ENCODE measurements around the gene QRICH1.

DNA sequence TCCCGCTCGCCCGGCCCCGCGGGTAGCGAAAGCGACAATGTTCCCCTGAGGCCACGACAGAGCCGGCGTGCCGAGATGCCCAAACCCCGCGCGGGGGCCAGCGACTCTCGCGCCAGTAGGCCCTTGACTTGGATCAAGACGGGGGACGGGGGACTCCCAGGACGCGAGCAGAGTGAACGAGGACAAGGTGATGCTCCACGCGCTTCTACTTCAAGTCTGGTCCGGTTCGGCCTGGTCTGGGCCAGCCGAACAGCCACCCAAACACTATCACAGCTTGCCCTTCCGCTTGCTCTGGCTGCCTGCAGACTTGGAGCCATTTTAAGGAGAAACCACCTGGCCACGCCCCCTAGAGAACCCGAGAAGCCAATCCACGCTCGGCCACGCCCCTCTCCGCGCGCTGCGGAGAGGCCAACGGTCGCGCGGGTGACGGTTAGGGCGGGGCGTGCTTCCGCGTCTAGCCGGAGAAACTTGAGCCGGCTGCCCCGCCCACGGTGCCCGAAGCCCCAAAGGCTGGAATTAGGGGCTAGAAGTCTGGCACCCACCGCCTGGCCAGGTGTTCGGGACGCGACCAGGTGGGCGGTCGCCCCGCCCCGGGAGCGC lies 72.6 kb downstream of the QRICH1 start:
- TF ChIP-seq, protein P1, sequence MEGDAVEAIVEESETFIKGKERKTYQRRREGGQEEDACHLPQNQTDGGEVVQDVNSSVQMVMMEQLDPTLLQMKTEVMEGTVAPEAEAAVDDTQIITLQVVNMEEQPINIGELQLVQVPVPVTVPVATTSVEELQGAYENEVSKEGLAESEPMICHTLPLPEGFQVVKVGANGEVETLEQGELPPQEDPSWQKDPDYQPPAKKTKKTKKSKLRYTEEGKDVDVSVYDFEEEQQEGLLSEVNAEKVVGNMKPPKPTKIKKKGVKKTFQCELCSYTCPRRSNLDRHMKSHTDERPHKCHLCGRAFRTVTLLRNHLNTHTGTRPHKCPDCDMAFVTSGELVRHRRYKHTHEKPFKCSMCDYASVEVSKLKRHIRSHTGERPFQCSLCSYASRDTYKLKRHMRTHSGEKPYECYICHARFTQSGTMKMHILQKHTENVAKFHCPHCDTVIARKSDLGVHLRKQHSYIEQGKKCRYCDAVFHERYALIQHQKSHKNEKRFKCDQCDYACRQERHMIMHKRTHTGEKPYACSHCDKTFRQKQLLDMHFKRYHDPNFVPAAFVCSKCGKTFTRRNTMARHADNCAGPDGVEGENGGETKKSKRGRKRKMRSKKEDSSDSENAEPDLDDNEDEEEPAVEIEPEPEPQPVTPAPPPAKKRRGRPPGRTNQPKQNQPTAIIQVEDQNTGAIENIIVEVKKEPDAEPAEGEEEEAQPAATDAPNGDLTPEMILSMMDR (IDR thresholded peaks at IDR 0.05 in 4 of 5, conservative IDR thresholded peaks at IDR 0.05 in 1 of 5) = no peak
- peak; percentile 93 to 99 for TF ChIP-seq POLR2A (IDR thresholded peaks at IDR 0.05)

Data from gastrocnemius medialis (tissue), 4 donors.